A549 (cell line): ENCODE measurements around the gene MAGEH1. TPM values are rescaled to one million over a fixed set of nuclear protein-coding genes. Genes with fewer than 3 reads are reported as not detected.
A peak's percentile ranks its signal among the peaks of the same experiment; 100 is the strongest.

Experiments used
- ATAC-seq, 2 experiments: fragments of 200-7000 bp in 1 of 2; fragments of >200 bp in 1 of 2; cut with Nextera tagmentation in 1 of 2; cut with Tn5 transposase in 1 of 2; 3 replicates each; pipeline versions ENCODE4 v1.8.0 to v1.9.1; 2018 to 2020; ENCODE audit warnings: mild to moderate bottlenecking in 1 of 2, moderate library complexity in 1 of 2
- CTCF ChIA-PET: fragments of 300-600 bp; sonication (Branson Sonifier 250); formaldehyde crosslinking; extraction: SDS; loops from one replicate; lab custom pipeline; 2021; ENCODE audit warnings: antibody characterized with exemption, inconsistent platforms; lab: Yijun Ruan, JAX
- POLR2A ChIA-PET: fragments of 350-600 bp; formaldehyde crosslinking; extraction: SDS; loops from one replicate; lab custom pipeline; 2021; ENCODE audit warnings: antibody characterized with exemption, inconsistent platforms; lab: Yijun Ruan, JAX
- DNase-seq, 2 experiments: peaks; one replicate each; pipeline versions ENCODE4 v3.0.0 to v3.0.0-alpha.2; 2011 to 2016; ENCODE audit warnings: low read depth in 1 of 2, low spot score in 1 of 2
- FAIRE-seq: peaks from 2 replicates; lab custom pipeline; 2011; peaks lifted over from hg19 to GRCh38; lab: Jason Lieb, UNC
- H3K27ac ChIP-seq, 2 experiments: fragments of >200 bp; sonication (Bioruptor Twin); formaldehyde crosslinking; 3 replicates each; pipeline ENCODE4 v1.5.1; 2016 to 2017
- H3K4me1 ChIP-seq: fragments of >200 bp; sonication (Bioruptor Twin); formaldehyde crosslinking; 3 replicates; pipeline ENCODE4 v1.6.1; 2016
- H3K4me2 ChIP-seq: fragments of >200 bp; sonication (Bioruptor Twin); formaldehyde crosslinking; 3 replicates; pipeline ENCODE4 v1.6.1; 2016
- H3K4me3 ChIP-seq: fragments of >200 bp; sonication (Bioruptor Twin); formaldehyde crosslinking; 3 replicates; pipeline ENCODE4 v1.5.1; 2016
- H3K9me3 ChIP-seq: fragments of >200 bp; sonication (Bioruptor Twin); formaldehyde crosslinking; 3 replicates; pipeline ENCODE4 v1.6.1; 2016
- FOSB ChIP-seq: fragments of 250-450 bp; sonication (Bioruptor Pico); IDR thresholded peaks from 2 replicates; pipeline ENCODE4 v1.5.0; 2020; ENCODE audit warnings: mild to moderate bottlenecking, moderate library complexity
- FOXS1 ChIP-seq: fragments of 250-450 bp; sonication (Bioruptor Pico); IDR thresholded peaks from 2 replicates; pipeline ENCODE4 v1.5.0; 2020; ENCODE audit warnings: mild to moderate bottlenecking, moderate library complexity
- GATA3 ChIP-seq: IDR thresholded peaks from 2 replicates; pipeline ENCODE4 v1.6.1; 2012; ENCODE audit warnings: borderline replicate concordance
- HDAC2 ChIP-seq: fragments of 200-600 bp; sonication (generic); IDR thresholded peaks from 2 replicates; pipeline ENCODE4 v1.6.1; 2016
- HOXB13 ChIP-seq: fragments of 250-450 bp; sonication (Bioruptor Pico); IDR thresholded peaks from 2 replicates; pipeline ENCODE4 v1.5.0; 2020; ENCODE audit warnings: low read depth, mild to moderate bottlenecking, moderate library complexity
- JUN ChIP-seq, 2 experiments: fragments of >200 bp; sonication (Bioruptor Twin); formaldehyde crosslinking; IDR thresholded peaks; 2 replicates in 1 of 2; 3 replicates in 1 of 2; pipeline ENCODE4 v1.6.1; 2016 to 2017
- JUNB ChIP-seq: fragments of >200 bp; sonication (Bioruptor Twin); formaldehyde crosslinking; IDR thresholded peaks from 2 replicates; pipeline ENCODE4 v1.6.1; 2016
- NFE2L2 ChIP-seq: fragments of 150-350 bp; conservative IDR thresholded peaks from 2 replicates; pipeline ENCODE4 v1.6.1; 2014; ENCODE audit warnings: low read length
- NPAS2 ChIP-seq: fragments of 250-450 bp; sonication (Bioruptor Pico); IDR thresholded peaks from 2 replicates; pipeline ENCODE4 v1.8.0; 2022; ENCODE audit warnings: mild to moderate bottlenecking, moderate library complexity, borderline replicate concordance
- POLR2A ChIP-seq: IDR thresholded peaks from 2 replicates; pipeline ENCODE4 v1.6.1; 2012; ENCODE audit warnings: mild to moderate bottlenecking, low read length
- RNF2 ChIP-seq: fragments of 200-600 bp; sonication (generic); IDR thresholded peaks from 2 replicates; pipeline ENCODE4 v1.6.1; 2016; ENCODE audit warnings: low read depth, mild to moderate bottlenecking, antibody characterized with exemption, moderate library complexity, borderline replicate concordance
- SMC3 ChIP-seq: fragments of >200 bp; sonication (Bioruptor Twin); formaldehyde crosslinking; IDR thresholded peaks from 3 replicates; pipeline ENCODE4 v1.6.1; 2018; ENCODE audit warnings: inconsistent platforms
- SREBF2 ChIP-seq: fragments of 450-650 bp; IDR thresholded peaks from 2 replicates; pipeline ENCODE4 v1.6.1; 2014; ENCODE audit warnings: mild to moderate bottlenecking, moderate library complexity
- ZC3H11A ChIP-seq: fragments of 450-650 bp; IDR thresholded peaks from 2 replicates; pipeline ENCODE4 v1.6.1; 2014; ENCODE audit warnings: antibody characterized with exemption, mild to moderate bottlenecking
- WGBS: methylation state at CpG from one replicate; pipeline ENCODE4 v1.1.6; 2017; ENCODE audit errors: missing lambda C conversion rate; 5-methylcytosine and 5-hydroxymethylcytosine counted together
- polyA plus RNA-seq, 4 experiments: library from polyadenylated mRNA; depleted of rRNA in 3 of 4; stranded (reverse); fragments of >200 nt; fragmentation: RNase III in 1 of 4; extraction: RNeasy Plus Mini Kit Qiagen cat#74134 plus additional on column Dnase treatment in 1 of 4; gene quantifications; 2 replicates in 3 of 4; 3 replicates in 1 of 4; pipeline ENCODE4 v1.2.3, GENCODE V29; 2011 to 2017
- TF ChIP-seq, protein P1 (sequence below): fragments of 200-600 bp; sonication (generic); IDR thresholded peaks from 2 replicates; pipeline ENCODE4 v1.6.1; 2016; ENCODE audit warnings: antibody characterized with exemption, mild to moderate bottlenecking, moderate library complexity
- TF ChIP-seq, protein P2 (sequence below): fragments of 150-350 bp; IDR thresholded peaks from 2 replicates; pipeline ENCODE4 v1.6.1; 2014; ENCODE audit warnings: low read depth, mild to moderate bottlenecking, low read length

Gene MAGEH1
- polyA plus RNA-seq, 2 of the 4 experiments (the other 2 are of a cell fraction) = 7.0 to 12.3 TPM

DNA sequence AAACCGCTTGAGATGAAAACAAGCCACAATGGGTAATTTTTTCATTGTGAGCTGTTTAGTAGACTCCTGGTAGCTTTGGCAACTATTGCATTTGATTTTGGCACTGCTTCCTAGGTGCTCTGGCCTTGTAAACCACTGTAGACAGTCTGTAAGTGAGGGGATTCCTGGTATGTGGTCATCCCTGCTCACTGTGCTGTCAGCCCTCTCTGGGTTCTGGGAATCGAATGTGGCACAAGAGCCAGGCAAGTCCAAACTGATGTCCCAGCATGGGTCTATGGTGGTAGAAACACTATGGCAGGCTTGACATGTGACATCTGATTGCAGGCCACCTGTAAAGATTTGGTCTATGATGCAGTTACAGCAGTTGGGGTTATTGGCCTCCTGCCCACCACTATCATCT lies 35.2 kb downstream of the MAGEH1 start:
- POLR2A ChIA-PET = no interaction called here
- H3K4me2 ChIP-seq = no peak overlapping the region
- FAIRE-seq (no peak), DNase-seq (no peak), ATAC-seq (no peak)
- TF ChIP-seq HOXB13 (CRISPR knock-in tag) = no peak
- TF ChIP-seq POLR2A = no peak
- TF ChIP-seq GATA3 = no peak
- no peak for TF ChIP-seq JUN (IDR thresholded peaks at IDR 0.05)
- TF ChIP-seq FOSB (CRISPR knock-in tag) = no peak
- no peak for TF ChIP-seq SMC3
- TF ChIP-seq SREBF2 = no peak
- TF ChIP-seq HDAC2 = no peak
- TF ChIP-seq, protein P1, sequence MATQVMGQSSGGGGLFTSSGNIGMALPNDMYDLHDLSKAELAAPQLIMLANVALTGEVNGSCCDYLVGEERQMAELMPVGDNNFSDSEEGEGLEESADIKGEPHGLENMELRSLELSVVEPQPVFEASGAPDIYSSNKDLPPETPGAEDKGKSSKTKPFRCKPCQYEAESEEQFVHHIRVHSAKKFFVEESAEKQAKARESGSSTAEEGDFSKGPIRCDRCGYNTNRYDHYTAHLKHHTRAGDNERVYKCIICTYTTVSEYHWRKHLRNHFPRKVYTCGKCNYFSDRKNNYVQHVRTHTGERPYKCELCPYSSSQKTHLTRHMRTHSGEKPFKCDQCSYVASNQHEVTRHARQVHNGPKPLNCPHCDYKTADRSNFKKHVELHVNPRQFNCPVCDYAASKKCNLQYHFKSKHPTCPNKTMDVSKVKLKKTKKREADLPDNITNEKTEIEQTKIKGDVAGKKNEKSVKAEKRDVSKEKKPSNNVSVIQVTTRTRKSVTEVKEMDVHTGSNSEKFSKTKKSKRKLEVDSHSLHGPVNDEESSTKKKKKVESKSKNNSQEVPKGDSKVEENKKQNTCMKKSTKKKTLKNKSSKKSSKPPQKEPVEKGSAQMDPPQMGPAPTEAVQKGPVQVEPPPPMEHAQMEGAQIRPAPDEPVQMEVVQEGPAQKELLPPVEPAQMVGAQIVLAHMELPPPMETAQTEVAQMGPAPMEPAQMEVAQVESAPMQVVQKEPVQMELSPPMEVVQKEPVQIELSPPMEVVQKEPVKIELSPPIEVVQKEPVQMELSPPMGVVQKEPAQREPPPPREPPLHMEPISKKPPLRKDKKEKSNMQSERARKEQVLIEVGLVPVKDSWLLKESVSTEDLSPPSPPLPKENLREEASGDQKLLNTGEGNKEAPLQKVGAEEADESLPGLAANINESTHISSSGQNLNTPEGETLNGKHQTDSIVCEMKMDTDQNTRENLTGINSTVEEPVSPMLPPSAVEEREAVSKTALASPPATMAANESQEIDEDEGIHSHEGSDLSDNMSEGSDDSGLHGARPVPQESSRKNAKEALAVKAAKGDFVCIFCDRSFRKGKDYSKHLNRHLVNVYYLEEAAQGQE = no peak
- no peak for TF ChIP-seq FOXS1 (CRISPR knock-in tag)
- no peak for TF ChIP-seq NPAS2 (CRISPR knock-in tag)
- TF ChIP-seq, protein P2, sequence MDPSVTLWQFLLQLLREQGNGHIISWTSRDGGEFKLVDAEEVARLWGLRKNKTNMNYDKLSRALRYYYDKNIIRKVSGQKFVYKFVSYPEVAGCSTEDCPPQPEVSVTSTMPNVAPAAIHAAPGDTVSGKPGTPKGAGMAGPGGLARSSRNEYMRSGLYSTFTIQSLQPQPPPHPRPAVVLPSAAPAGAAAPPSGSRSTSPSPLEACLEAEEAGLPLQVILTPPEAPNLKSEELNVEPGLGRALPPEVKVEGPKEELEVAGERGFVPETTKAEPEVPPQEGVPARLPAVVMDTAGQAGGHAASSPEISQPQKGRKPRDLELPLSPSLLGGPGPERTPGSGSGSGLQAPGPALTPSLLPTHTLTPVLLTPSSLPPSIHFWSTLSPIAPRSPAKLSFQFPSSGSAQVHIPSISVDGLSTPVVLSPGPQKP = no peak
- CTCF ChIA-PET = no interaction called here
- H3K4me3 ChIP-seq = no peak overlapping the region
- no peak overlapping the region for H3K27ac ChIP-seq
- peaks cover 6% of the 10 kb centered on the region; the same call in 1 of the 3 replicates for H3K4me1 ChIP-seq
- H3K9me3 ChIP-seq = no peaks in the 10 kb centered on the region
- WGBS = 100% methylated on average over 1 of the region's 2 CpGs

DNA sequence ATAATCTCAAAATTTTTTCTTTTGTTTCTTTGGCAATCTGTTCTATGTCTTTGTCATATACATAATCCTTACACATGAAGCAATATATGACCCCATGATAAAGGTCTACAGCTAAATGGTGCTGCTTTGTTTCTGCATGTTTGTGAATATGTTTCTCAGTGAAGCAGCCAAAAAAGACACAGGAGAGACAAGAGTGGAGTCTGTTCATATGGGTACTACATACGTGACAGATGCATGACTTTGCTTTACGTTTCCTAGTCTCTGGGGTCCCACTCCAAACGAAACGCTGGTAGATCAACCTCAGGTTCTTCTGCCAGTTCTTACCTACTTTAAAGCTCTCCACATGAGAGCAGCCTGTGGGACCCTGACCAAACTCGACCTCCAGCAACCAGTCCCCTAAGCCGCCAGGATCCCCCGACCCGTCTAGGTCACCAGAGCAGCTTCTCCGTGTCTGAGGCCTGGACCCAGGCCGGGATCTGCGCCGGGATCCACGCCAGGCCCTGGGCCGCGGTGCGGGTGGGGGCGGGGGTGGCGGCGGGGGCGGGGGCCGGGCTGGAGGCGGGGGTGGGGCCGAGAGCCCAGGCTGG lies 36.2 kb downstream of the MAGEH1 start:
- TF ChIP-seq, protein P1 = no peak
- TF ChIP-seq NFE2L2 = no peak
- TF ChIP-seq JUNB = no peak
- no peak for TF ChIP-seq JUN (IDR thresholded peaks at IDR 0.05)
- TF ChIP-seq ZC3H11A = no peak
- TF ChIP-seq RNF2 = no peak
- ATAC-seq (no peak), DNase-seq (peak in 1 of 2 experiments; percentile 8), FAIRE-seq (peak; percentile 90)
- CTCF ChIA-PET = interaction anchor here (2.2 kb wide), 1 partner anchor 353 kb away, joined by 4 read pairs; no protein-coding TSS in a partner anchor
- 80% methylated on average over 4 of the region's 23 CpGs for WGBS
- POLR2A ChIA-PET = interaction anchor here (1.3 to 1.5 kb wide), 2 partner anchors 229 to 488 kb away, joined by 4 read pairs; partner anchors contain the start of genes APEX2 and RRAGB
- H3K9me3 ChIP-seq = no peaks in the 10 kb centered on the region
- H3K4me3 ChIP-seq = peak overlapping the region; percentile 71
- H3K4me2 ChIP-seq = peak overlapping the region; percentile 85
- H3K4me1 ChIP-seq = peaks cover 6% of the 10 kb centered on the region; the same call in 1 of the 3 replicates
- H3K27ac ChIP-seq = peak overlapping the region; percentile 81 to 92
